Measurements from ENCODE around the gene GALK1.

The GALK1 gene

GRCh38 chr17:75740631-75741077, 24.3 kb downstream of the GALK1 start:
- Histone ChIP-seq H3K36me3 (ENCODE audit: control insufficient read depth, insufficient read depth, low read length) (no peaks in the 10 kb centered on the region), H4K8ac (ENCODE audit: low read depth, low read length) (no peak overlapping the region), H3K79me1 (ENCODE audit: low read length) (no peaks in the 10 kb centered on the region), H3K4me2 (ENCODE audit: low read length) (no peak overlapping the region), H3K27me3 (ENCODE audit: insufficient read depth, low read length, poor library complexity) (no peaks in the 10 kb centered on the region), H3K56ac (ENCODE audit: low read length) (no peak overlapping the region), H3K27ac (ENCODE audit: low read depth, low read length) (no peak overlapping the region), H3K4me3 (ENCODE audit: low read length) (no peak overlapping the region), H3K23ac (ENCODE audit: low read length) (no peak overlapping the region), H3K4ac (ENCODE audit: low read depth, low read length) (no peak overlapping the region), H4K5ac (ENCODE audit: low read length) (no peak overlapping the region), H3K4me1 (ENCODE audit: control insufficient read depth, low read depth, low read length) (no peaks in the 10 kb centered on the region), H2BK5ac (ENCODE audit: low read length) (no peak overlapping the region), H3K79me2 (ENCODE audit: control insufficient read depth, insufficient read depth, low read length) (no peaks in the 10 kb centered on the region), H2BK120ac (ENCODE audit: low read depth, low read length) (no peak overlapping the region), H2AK5ac (ENCODE audit: low read length) (no peak overlapping the region), H2BK15ac (replicated peaks; ENCODE audit: low read depth) (no peak overlapping the region), H3K9ac (ENCODE audit: low read length) (no peak overlapping the region), H3K18ac (ENCODE audit: low read length) (no peak overlapping the region)
- no CpG with 5 or more reads among the region's 17 CpGs for WGBS (ENCODE audit: extremely low coverage, insufficient coverage, low lambda C conversion rate)
- DNase-seq, result no peak

GRCh38 chr17:75740215-75740614, 24.8 kb downstream of the GALK1 start:
- H3K27me3 ChIP-seq (ENCODE audit: insufficient read depth, low read length, poor library complexity), result no peaks in the 10 kb centered on the region
- no peak overlapping the region for H2BK120ac ChIP-seq (ENCODE audit: low read depth, low read length)
- H3K56ac ChIP-seq (ENCODE audit: low read length), result no peak overlapping the region
- no peaks in the 10 kb centered on the region for H3K4me1 ChIP-seq (ENCODE audit: control insufficient read depth, low read depth, low read length)
- H3K18ac ChIP-seq (ENCODE audit: low read length), result no peak overlapping the region
- no peak overlapping the region for H4K8ac ChIP-seq (ENCODE audit: low read depth, low read length)
- H2BK5ac ChIP-seq (ENCODE audit: low read length), result no peak overlapping the region
- no peak overlapping the region for H3K4me2 ChIP-seq (ENCODE audit: low read length)
- H3K79me1 ChIP-seq (ENCODE audit: low read length), result no peaks in the 10 kb centered on the region
- H2BK15ac ChIP-seq (replicated peaks; ENCODE audit: low read depth), result no peak overlapping the region
- H3K9ac ChIP-seq (ENCODE audit: low read length), result no peak overlapping the region
- H2AK5ac ChIP-seq (ENCODE audit: low read length), result no peak overlapping the region
- no peak overlapping the region for H3K27ac ChIP-seq (ENCODE audit: low read depth, low read length)
- no peak overlapping the region for H3K4ac ChIP-seq (ENCODE audit: low read depth, low read length)
- H4K5ac ChIP-seq (ENCODE audit: low read length), result no peak overlapping the region
- H3K4me3 ChIP-seq (ENCODE audit: low read length), result no peak overlapping the region
- no CpG with 5 or more reads among the region's 17 CpGs for WGBS (ENCODE audit: extremely low coverage, insufficient coverage, low lambda C conversion rate)
- H3K79me2 ChIP-seq (ENCODE audit: control insufficient read depth, insufficient read depth, low read length), result no peaks in the 10 kb centered on the region
- no peaks in the 10 kb centered on the region for H3K36me3 ChIP-seq (ENCODE audit: control insufficient read depth, insufficient read depth, low read length)
- no peak overlapping the region for H3K23ac ChIP-seq (ENCODE audit: low read length)
- DNase-seq, result no peak

GRCh38 chr17:75739801-75740200, 25.2 kb downstream of the GALK1 start:
- no peak overlapping the region for H3K18ac ChIP-seq (ENCODE audit: low read length)
- no peak overlapping the region for H3K4me3 ChIP-seq (ENCODE audit: low read length)
- H3K79me1 ChIP-seq (ENCODE audit: low read length), result no peaks in the 10 kb centered on the region
- no peak overlapping the region for H2BK15ac ChIP-seq (replicated peaks; ENCODE audit: low read depth)
- H4K5ac ChIP-seq (ENCODE audit: low read length), result no peak overlapping the region
- H3K4me2 ChIP-seq (ENCODE audit: low read length), result no peak overlapping the region
- H3K4ac ChIP-seq (ENCODE audit: low read depth, low read length), result no peak overlapping the region
- no peaks in the 10 kb centered on the region for H3K36me3 ChIP-seq (ENCODE audit: control insufficient read depth, insufficient read depth, low read length)
- no peak overlapping the region for H3K27ac ChIP-seq (ENCODE audit: low read depth, low read length)
- no peak overlapping the region for H2BK5ac ChIP-seq (ENCODE audit: low read length)
- no peak overlapping the region for H2AK5ac ChIP-seq (ENCODE audit: low read length)
- no peaks in the 10 kb centered on the region for H3K4me1 ChIP-seq (ENCODE audit: control insufficient read depth, low read depth, low read length)
- DNase-seq, result no peak
- no peak overlapping the region for H2BK120ac ChIP-seq (ENCODE audit: low read depth, low read length)
- H3K56ac ChIP-seq (ENCODE audit: low read length), result no peak overlapping the region
- WGBS (ENCODE audit: extremely low coverage, insufficient coverage, low lambda C conversion rate), result no CpG with 5 or more reads among the region's 14 CpGs
- no peak overlapping the region for H3K23ac ChIP-seq (ENCODE audit: low read length)
- no peak overlapping the region for H4K8ac ChIP-seq (ENCODE audit: low read depth, low read length)
- no peaks in the 10 kb centered on the region for H3K27me3 ChIP-seq (ENCODE audit: insufficient read depth, low read length, poor library complexity)
- no peaks in the 10 kb centered on the region for H3K79me2 ChIP-seq (ENCODE audit: control insufficient read depth, insufficient read depth, low read length)
- H3K9ac ChIP-seq (ENCODE audit: low read length), result no peak overlapping the region

- Histone ChIP-seq H3K27ac (ENCODE audit: low read depth, low read length) (no peak overlapping the region), H2AK5ac (ENCODE audit: low read length) (no peak overlapping the region), H3K27me3 (ENCODE audit: insufficient read depth, low read length, poor library complexity) (no peaks in the 10 kb centered on the region), H4K5ac (ENCODE audit: low read length) (no peak overlapping the region), H3K4me3 (ENCODE audit: low read length) (no peak overlapping the region), H2BK15ac (replicated peaks; ENCODE audit: low read depth) (no peak overlapping the region), H3K4me1 (ENCODE audit: control insufficient read depth, low read depth, low read length) (no peaks in the 10 kb centered on the region), H3K79me2 (ENCODE audit: control insufficient read depth, insufficient read depth, low read length) (no peaks in the 10 kb centered on the region), H3K4me2 (ENCODE audit: low read length) (no peak overlapping the region), H3K56ac (ENCODE audit: low read length) (no peak overlapping the region), H3K36me3 (ENCODE audit: control insufficient read depth, insufficient read depth, low read length) (no peaks in the 10 kb centered on the region), H3K79me1 (ENCODE audit: low read length) (no peaks in the 10 kb centered on the region), H3K23ac (ENCODE audit: low read length) (no peak overlapping the region), H2BK120ac (ENCODE audit: low read depth, low read length) (no peak overlapping the region), H2BK5ac (ENCODE audit: low read length) (no peak overlapping the region), H4K8ac (ENCODE audit: low read depth, low read length) (no peak overlapping the region), H3K9ac (ENCODE audit: low read length) (no peak overlapping the region), H3K18ac (ENCODE audit: low read length) (no peak overlapping the region), H3K4ac (ENCODE audit: low read depth, low read length) (no peak overlapping the region)
- DNase-seq, result no peak
- no CpG with 5 or more reads among the region's 7 CpGs for WGBS (ENCODE audit: extremely low coverage, insufficient coverage, low lambda C conversion rate)
Observed at GRCh38 chr17:75739174-75739573, 25.8 kb downstream of the GALK1 start.

- Histone ChIP-seq H3K79me1 (ENCODE audit: low read length) (no peaks in the 10 kb centered on the region), H2BK15ac (replicated peaks; ENCODE audit: low read depth) (no peak overlapping the region), H3K4me3 (ENCODE audit: low read length) (no peak overlapping the region), H3K18ac (ENCODE audit: low read length) (no peak overlapping the region), H2BK5ac (ENCODE audit: low read length) (no peak overlapping the region), H3K9ac (ENCODE audit: low read length) (no peak overlapping the region), H3K23ac (ENCODE audit: low read length) (no peak overlapping the region), H3K4me1 (ENCODE audit: control insufficient read depth, low read depth, low read length) (no peaks in the 10 kb centered on the region), H3K4me2 (ENCODE audit: low read length) (no peak overlapping the region), H2AK5ac (ENCODE audit: low read length) (no peak overlapping the region), H3K27ac (ENCODE audit: low read depth, low read length) (no peak overlapping the region), H3K4ac (ENCODE audit: low read depth, low read length) (no peak overlapping the region), H3K79me2 (ENCODE audit: control insufficient read depth, insufficient read depth, low read length) (no peaks in the 10 kb centered on the region), H3K27me3 (ENCODE audit: insufficient read depth, low read length, poor library complexity) (no peaks in the 10 kb centered on the region), H4K5ac (ENCODE audit: low read length) (no peak overlapping the region), H2BK120ac (ENCODE audit: low read depth, low read length) (no peak overlapping the region), H3K56ac (ENCODE audit: low read length) (no peak overlapping the region), H4K8ac (ENCODE audit: low read depth, low read length) (no peak overlapping the region), H3K36me3 (ENCODE audit: control insufficient read depth, insufficient read depth, low read length) (no peaks in the 10 kb centered on the region)
- no CpG with 5 or more reads among the region's 14 CpGs for WGBS (ENCODE audit: extremely low coverage, insufficient coverage, low lambda C conversion rate)
- no peak for DNase-seq
Observed at GRCh38 chr17:75738218-75738802, 26.7 kb downstream of the GALK1 start.

All from mesendoderm (in vitro differentiated cells).